GM20000 (cell line): ENCODE measurements around the gene ZNF407.

Experiments
- DNase-seq: peaks from one replicate; pipeline ENCODE4 v3.0.0; 2012; ENCODE audit warnings: low spot score
- TF ChIP-seq, protein P1 (sequence below): IDR thresholded peaks from 2 replicates; pipeline ENCODE4 v1.5.1; 2012; ENCODE audit warnings: mild to moderate bottlenecking, control low read depth; ENCODE audit errors: extremely low read depth, missing control alignments

The ZNF407 gene

DNA sequence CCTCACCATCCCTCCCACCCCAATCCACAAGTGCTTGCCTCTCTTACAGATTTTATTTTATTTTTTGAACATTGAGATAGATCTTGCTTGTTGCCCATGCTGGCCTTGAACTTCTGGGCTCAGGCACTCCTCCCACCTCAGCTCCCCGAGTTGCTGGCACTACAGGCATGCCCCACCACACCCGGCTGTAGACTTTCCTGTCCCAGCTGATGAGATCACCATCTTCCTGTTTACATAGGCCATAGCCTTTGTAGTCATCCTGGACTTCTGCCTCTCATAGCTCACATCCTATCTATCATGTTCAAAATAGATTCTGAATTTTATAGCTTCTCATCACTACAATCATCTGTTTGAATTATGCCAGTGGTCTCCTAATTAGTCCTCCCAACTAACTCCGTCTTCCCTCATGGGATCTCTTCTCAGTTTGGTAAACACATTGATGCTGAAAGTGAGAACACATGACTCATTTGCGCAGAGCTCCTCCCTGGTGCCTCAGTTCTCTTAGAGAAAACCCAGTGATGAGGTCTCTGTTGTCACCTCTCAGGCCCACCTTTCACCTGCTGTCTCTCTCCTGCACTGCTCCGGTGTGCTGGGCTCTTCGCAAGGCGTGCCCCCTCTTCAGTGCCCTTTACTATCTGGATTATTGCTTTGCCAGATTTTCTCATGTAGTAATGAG lies 243.0 kb downstream of the ZNF407 start:
- TF ChIP-seq, protein P1, sequence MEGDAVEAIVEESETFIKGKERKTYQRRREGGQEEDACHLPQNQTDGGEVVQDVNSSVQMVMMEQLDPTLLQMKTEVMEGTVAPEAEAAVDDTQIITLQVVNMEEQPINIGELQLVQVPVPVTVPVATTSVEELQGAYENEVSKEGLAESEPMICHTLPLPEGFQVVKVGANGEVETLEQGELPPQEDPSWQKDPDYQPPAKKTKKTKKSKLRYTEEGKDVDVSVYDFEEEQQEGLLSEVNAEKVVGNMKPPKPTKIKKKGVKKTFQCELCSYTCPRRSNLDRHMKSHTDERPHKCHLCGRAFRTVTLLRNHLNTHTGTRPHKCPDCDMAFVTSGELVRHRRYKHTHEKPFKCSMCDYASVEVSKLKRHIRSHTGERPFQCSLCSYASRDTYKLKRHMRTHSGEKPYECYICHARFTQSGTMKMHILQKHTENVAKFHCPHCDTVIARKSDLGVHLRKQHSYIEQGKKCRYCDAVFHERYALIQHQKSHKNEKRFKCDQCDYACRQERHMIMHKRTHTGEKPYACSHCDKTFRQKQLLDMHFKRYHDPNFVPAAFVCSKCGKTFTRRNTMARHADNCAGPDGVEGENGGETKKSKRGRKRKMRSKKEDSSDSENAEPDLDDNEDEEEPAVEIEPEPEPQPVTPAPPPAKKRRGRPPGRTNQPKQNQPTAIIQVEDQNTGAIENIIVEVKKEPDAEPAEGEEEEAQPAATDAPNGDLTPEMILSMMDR: no peak
- DNase-seq: no peak

- TF ChIP-seq, protein P1: no peak
Measured at GRCh38 chr18:74841248-74841647, 243.6 kb downstream of the ZNF407 start.

DNA sequence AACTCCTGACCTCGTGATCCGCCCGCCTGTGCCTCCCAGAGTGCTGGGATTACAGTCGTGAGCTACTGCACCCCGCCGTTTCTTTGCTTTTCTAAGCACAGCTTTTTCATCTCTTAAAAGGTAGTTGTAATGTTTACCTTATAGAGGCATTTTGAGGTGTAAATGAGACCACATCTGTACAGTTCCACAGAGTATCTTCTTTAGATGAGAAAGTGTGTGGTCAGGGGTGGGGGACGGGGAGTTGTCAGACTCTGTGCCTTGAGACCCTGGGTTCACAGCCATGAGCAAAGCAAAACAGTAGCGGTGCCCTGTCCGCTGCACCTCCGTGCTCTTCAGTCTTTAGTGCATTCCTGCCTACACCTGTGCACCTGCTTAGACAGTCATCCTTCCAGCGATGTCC lies 251.6 kb downstream of the ZNF407 start:
- DNase-seq: no peak
- TF ChIP-seq, protein P1: no peak

More at GRCh38 chr18:74841248-74841647, 243.6 kb downstream of the ZNF407 start:
- DNase-seq: no peak

- DNase-seq: no peak
- TF ChIP-seq, protein P1: no peak
Measured at GRCh38 chr18:74856434-74856833, 258.8 kb downstream of the ZNF407 start.

DNA sequence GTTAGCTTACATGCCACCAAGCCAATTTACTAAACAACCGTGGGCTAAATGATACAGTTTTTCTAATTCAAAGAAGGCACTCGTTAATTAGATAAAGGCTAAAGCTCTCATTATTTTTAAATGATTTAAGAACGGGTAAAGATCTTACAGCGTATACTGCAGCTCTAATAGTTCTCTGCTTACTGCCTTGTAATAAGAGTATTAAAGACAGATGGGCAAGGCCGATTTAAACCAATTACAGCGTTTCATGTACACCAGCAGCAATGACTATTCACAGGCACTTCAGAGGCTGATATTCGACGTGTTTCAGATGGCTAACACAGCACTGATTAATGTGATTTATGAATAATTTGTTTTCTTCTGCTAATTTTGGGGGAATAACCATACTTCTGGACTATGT lies 259.3 kb downstream of the ZNF407 start:
- TF ChIP-seq, protein P1: no peak
- DNase-seq: no peak

- DNase-seq: no peak
- TF ChIP-seq, protein P1: no peak
Measured at GRCh38 chr18:74857901-74858300, 260.2 kb downstream of the ZNF407 start.

DNA sequence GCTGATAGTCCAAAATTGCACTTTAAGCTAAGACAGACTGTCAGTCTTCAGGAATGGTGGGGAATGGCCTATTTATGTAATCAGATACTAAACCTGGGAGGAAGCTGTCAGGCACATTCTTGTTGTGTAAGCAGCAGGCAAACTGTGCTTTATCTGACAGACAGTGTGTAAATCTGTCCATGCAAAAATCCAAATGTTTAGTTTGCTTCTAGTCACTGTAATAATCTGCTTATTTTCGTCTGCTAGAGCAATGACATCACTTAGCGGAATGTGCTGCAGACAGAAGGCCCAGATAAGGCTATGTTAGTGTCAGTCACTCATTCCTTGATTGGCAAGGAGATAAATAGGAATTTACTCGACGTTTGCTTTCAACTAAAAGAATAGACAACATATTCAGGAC lies 263.5 kb downstream of the ZNF407 start:
- DNase-seq: no peak
- TF ChIP-seq, protein P1: no peak
